Panc1 (cell line): ENCODE results near the gene TECPR1. TPM values are rescaled to one million over a fixed set of nuclear protein-coding genes. Genes with fewer than 3 reads are reported as not detected.

Experiments
- ATAC-seq: fragments of 200-7000 bp; cut with Tn5 transposase; 2 replicates; pipeline ENCODE4 v1.9.1; 2020; ENCODE audit warnings: mild to moderate bottlenecking, moderate library complexity
- BruUV-seq: library from RNA; stranded (reverse); fragments of 400-500 nt; replicated peaks from 2 replicates; lab custom pipeline; 2021; lab: Mats Ljungman, UMichigan
- CTCF ChIA-PET: fragments of 300-600 bp; sonication (Branson Sonifier 250); formaldehyde crosslinking; loops from one replicate; lab custom pipeline; 2022; ENCODE audit warnings: antibody characterized with exemption; lab: Charles Lee
- POLR2A ChIA-PET: fragments of 300-600 bp; sonication (Branson Sonifier 250); formaldehyde crosslinking; loops from one replicate; lab custom pipeline; 2022; ENCODE audit warnings: antibody characterized with exemption; lab: Charles Lee
- DNase-seq: peaks from one replicate; pipeline ENCODE4 v3.0.0-alpha.2; 2010; ENCODE audit warnings: low read depth, low spot score
- H3K27ac ChIP-seq: 2 replicates; pipeline ENCODE4 v1.5.1; 2011; ENCODE audit warnings: mild to moderate bottlenecking, low read length, inconsistent platforms
- H3K27me3 ChIP-seq: fragments of 200-500 bp; sonication (Bioruptor generic); 2 replicates; pipeline ENCODE4 v1.6.0; 2014; ENCODE audit warnings: low read length, inconsistent platforms; ENCODE audit not compliant: control insufficient read depth, insufficient read depth
- H3K36me3 ChIP-seq: fragments of 200-500 bp; sonication (Bioruptor generic); 2 replicates; pipeline ENCODE4 v1.5.1; 2014; ENCODE audit warnings: inconsistent platforms, mild to moderate bottlenecking, low read length, moderate library complexity; ENCODE audit not compliant: control insufficient read depth, insufficient read depth
- H3K4me1 ChIP-seq: 2 replicates; pipeline ENCODE4 v1.5.1; 2011; ENCODE audit warnings: inconsistent platforms, mild to moderate bottlenecking, low read length, moderate library complexity; ENCODE audit not compliant: control insufficient read depth, insufficient read depth
- H3K4me3 ChIP-seq, 2 experiments: 2 replicates each; pipeline ENCODE4 v1.5.1; 2011 to 2012; ENCODE audit warnings: low read depth in 2 of 2, low read length in 2 of 2, mild to moderate bottlenecking in 2 of 2, inconsistent platforms in 1 of 2, moderate library complexity in 1 of 2
- H3K9me3 ChIP-seq: fragments of 200-500 bp; sonication (Bioruptor generic); 2 replicates; pipeline ENCODE4 v1.5.1; 2014; ENCODE audit warnings: low read depth, mild to moderate bottlenecking, inconsistent platforms, low read length, moderate library complexity; ENCODE audit not compliant: control insufficient read depth, insufficient read depth
- CTCF ChIP-seq: fragments of 450-650 bp; IDR thresholded peaks from 2 replicates; pipeline ENCODE4 v1.5.1; 2017; ENCODE audit warnings: mild to moderate bottlenecking
- POLR2AphosphoS5 ChIP-seq: IDR thresholded peaks from 2 replicates; pipeline ENCODE4 v1.6.1; 2012; ENCODE audit warnings: mild to moderate bottlenecking, low read depth, low read length, moderate library complexity
- REST ChIP-seq, 2 experiments: IDR thresholded peaks; 2 replicates each; pipeline ENCODE4 v1.6.1; 2011 to 2012; ENCODE audit warnings: low read depth in 2 of 2, control low read depth in 1 of 2, low read length in 1 of 2, mild to moderate bottlenecking in 1 of 2, moderate library complexity in 1 of 2; ENCODE audit not compliant: insufficient read depth in 1 of 2
- SIN3A ChIP-seq: IDR thresholded peaks from 2 replicates; pipeline ENCODE4 v1.6.1; 2012; ENCODE audit warnings: low read depth, mild to moderate bottlenecking, low read length, moderate library complexity, borderline replicate concordance; ENCODE audit not compliant: insufficient read depth
- TCF7L2 ChIP-seq: IDR thresholded peaks from 2 replicates; pipeline ENCODE4 v1.6.1; 2011; ENCODE audit warnings: mild to moderate bottlenecking, low read depth, low read length, inconsistent platforms
- in situ Hi-C: cut with HindIII; loops from 2 replicates; pipeline ENCODE4 v1.10.0; 2016; ENCODE audit warnings: low sequenced_read_pairs, low pct_unique_long_range_greater_than_20kb
- intact Hi-C: fragments of 100-400 bp; cut with micrococcal nuclease; formaldehyde crosslinking; loops from one replicate; pipeline ENCODE4 v1.10.0; 2022; ENCODE audit not compliant: unreplicated experiment
- total RNA-seq: library from RNA; stranded (reverse); gene quantifications from one replicate; pipeline ENCODE4 v1.2.1, GENCODE V29; 2021; ENCODE audit not compliant: unreplicated experiment

The TECPR1 gene
- total RNA-seq, 1 experiment from 2014 or later = 21.0 TPM

GRCh38 chr7:98234429-98235147, 17.4 kb downstream of the TECPR1 start:
- BruUV-seq = no TSS peak
- Histone ChIP-seq H3K36me3 (no peaks in the 10 kb centered on the region), H3K27me3 (no peaks in the 10 kb centered on the region), H3K4me1 (no peaks in the 10 kb centered on the region), H3K4me3 (no peak overlapping the region), H3K27ac (no peak overlapping the region), H3K9me3 (no peaks in the 10 kb centered on the region)
- DNase-seq (no peak), ATAC-seq (no peak)
- TF ChIP-seq CTCF = no peak
- no peak for TF ChIP-seq SIN3A
- TF ChIP-seq TCF7L2 = no peak
- TF ChIP-seq REST (IDR thresholded peaks at IDR 0.05; ENCODE audit: insufficient read depth in 1 of 2, low read depth in 2 of 2, low read length in 1 of 2) = no peak
- TF ChIP-seq POLR2AphosphoS5 = no peak
- ChIA-PET POLR2A (no interaction called here), CTCF (no interaction called here)
- in situ Hi-C loops (no loop called here), intact Hi-C loops (loop anchor here (10.0 kb wide), 1 partner anchor 210 kb away; no protein-coding TSS in a partner anchor)

- no peak overlapping the region for H3K4me3 ChIP-seq
- intact Hi-C loops = loop anchor here (10.0 kb wide), 1 partner anchor 209 kb away; no protein-coding TSS in a partner anchor
- DNase-seq = no peak
- no peaks in the 10 kb centered on the region for H3K4me1 ChIP-seq
- H3K36me3 ChIP-seq = no peaks in the 10 kb centered on the region
- CTCF ChIA-PET = no interaction called here
- H3K9me3 ChIP-seq = no peaks in the 10 kb centered on the region
- no peak overlapping the region for H3K27ac ChIP-seq
- no peaks in the 10 kb centered on the region for H3K27me3 ChIP-seq
- no TSS peak for BruUV-seq
- no peak for ATAC-seq
- in situ Hi-C loops = no loop called here
- POLR2A ChIA-PET = no interaction called here
- TF ChIP-seq TCF7L2 (no peak), REST (IDR thresholded peaks at IDR 0.05; ENCODE audit: insufficient read depth in 1 of 2, low read depth in 2 of 2, low read length in 1 of 2) (no peak), SIN3A (no peak), POLR2AphosphoS5 (no peak), CTCF (no peak)
Measured at GRCh38 chr7:98233219-98234070, 18.6 kb downstream of the TECPR1 start.
